ENCODE data around the gene GIPC2. TPM values are rescaled to one million over a fixed set of nuclear protein-coding genes. Genes with fewer than 3 reads are reported as not detected.

Gene GIPC2
- polyA plus RNA-seq, 1 donor (not counting 4 experiments of a cell fraction or from before 2014, with no cell fraction given), result 0.28 TPM

DNA sequence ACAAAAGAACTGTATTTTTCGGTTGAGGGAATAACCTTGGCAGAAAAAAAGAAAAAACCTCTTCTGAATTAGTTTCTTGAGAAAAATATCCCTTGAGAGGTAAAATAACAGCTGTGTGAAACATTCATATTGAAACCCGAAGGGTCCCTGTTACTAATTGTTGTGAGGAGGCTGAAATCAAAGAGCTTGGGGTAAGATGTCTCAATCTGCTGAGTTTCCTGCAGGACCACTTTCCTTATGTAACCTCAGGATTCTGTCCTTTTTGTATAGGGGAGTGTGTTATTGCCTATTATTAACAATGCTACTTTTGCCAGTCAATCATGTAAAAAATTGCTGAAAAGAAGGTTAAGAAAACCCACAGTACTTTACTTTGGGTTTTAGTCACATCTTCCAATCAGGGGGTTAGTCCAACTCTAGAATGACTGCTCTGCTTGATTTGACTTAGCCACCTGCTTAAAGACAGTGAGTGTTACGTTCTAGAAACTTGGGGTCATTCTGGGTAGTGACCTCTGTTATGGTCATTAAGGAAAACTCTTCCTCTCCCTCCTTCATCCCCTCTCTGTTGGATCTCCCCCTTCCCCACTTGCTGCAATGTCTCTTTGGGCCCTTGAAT lies 138.8 kb downstream of the GIPC2 start:
- no peak overlapping the region for H3K4me2 ChIP-seq (ENCODE audit: control insufficient read depth, extremely low read depth, insufficient read depth, low read depth, low read length)
- H3K4me1 ChIP-seq (ENCODE audit: control insufficient read depth, extremely low read depth, insufficient read depth, low read length), result no peaks in the 10 kb centered on the region
- H3K9ac ChIP-seq (ENCODE audit: control insufficient read depth, extremely low read depth, insufficient read depth, low read length), result no peak overlapping the region
- no peaks in the 10 kb centered on the region for H3K36me3 ChIP-seq (ENCODE audit: control insufficient read depth in 2 of 2, extremely low read depth in 1 of 2, insufficient read depth in 2 of 2, low read length in 2 of 2)
- TF ChIP-seq EZH2 (IDR thresholded peaks at IDR 0.05; ENCODE audit: low read length), result no peak
- TF ChIP-seq, protein P1, sequence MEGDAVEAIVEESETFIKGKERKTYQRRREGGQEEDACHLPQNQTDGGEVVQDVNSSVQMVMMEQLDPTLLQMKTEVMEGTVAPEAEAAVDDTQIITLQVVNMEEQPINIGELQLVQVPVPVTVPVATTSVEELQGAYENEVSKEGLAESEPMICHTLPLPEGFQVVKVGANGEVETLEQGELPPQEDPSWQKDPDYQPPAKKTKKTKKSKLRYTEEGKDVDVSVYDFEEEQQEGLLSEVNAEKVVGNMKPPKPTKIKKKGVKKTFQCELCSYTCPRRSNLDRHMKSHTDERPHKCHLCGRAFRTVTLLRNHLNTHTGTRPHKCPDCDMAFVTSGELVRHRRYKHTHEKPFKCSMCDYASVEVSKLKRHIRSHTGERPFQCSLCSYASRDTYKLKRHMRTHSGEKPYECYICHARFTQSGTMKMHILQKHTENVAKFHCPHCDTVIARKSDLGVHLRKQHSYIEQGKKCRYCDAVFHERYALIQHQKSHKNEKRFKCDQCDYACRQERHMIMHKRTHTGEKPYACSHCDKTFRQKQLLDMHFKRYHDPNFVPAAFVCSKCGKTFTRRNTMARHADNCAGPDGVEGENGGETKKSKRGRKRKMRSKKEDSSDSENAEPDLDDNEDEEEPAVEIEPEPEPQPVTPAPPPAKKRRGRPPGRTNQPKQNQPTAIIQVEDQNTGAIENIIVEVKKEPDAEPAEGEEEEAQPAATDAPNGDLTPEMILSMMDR (optimal IDR thresholded peaks at IDR 0.05 in 1 of 3, IDR thresholded peaks at IDR 0.05 in 1 of 3, conservative IDR thresholded peaks at IDR 0.05 in 1 of 3; ENCODE audit: extremely low read depth in 1 of 3, insufficient read depth in 2 of 3, low read length in 3 of 3), result no peak
- no peaks in the 10 kb centered on the region for H4K20me1 ChIP-seq (ENCODE audit: control insufficient read depth, extremely low read depth, insufficient read depth, low read length)
- no peaks in the 10 kb centered on the region for H3K9me1 ChIP-seq (ENCODE audit: control insufficient read depth, extremely low read depth, insufficient read depth, low read length)
- H3K27ac ChIP-seq (ENCODE audit: control insufficient read depth, insufficient read depth, low read length), result no peak overlapping the region
- H3K27me3 ChIP-seq (ENCODE audit: control insufficient read depth, extremely low read depth, insufficient read depth, low read length), result no peaks in the 10 kb centered on the region
- FAIRE-seq, result no peak
- no peak for DNase-seq (ENCODE audit: low read depth, low spot score)
- H2AFZ ChIP-seq (ENCODE audit: control insufficient read depth, low read length), result no peak overlapping the region
- no peaks in the 10 kb centered on the region for H3K9me3 ChIP-seq (ENCODE audit: control insufficient read depth, low read depth, low read length)
- dilution Hi-C loops (cut with MboI; ENCODE audit: extremely low pct_ligation_motif_present, low sequenced_read_pairs), result no loop called here
- no peak overlapping the region for H3K4me3 ChIP-seq (ENCODE audit: control insufficient read depth in 2 of 3, extremely low read depth in 1 of 3, insufficient read depth in 2 of 3, low read depth in 1 of 3, low read length in 3 of 3)
- H3K79me2 ChIP-seq (ENCODE audit: control insufficient read depth, insufficient read depth, low read length), result no peaks in the 10 kb centered on the region

Small RNA genes within 50 kb of the gene (small RNA-seq; reads per million reads assigned to genes)
- gene AC103591.3 (ENCODE audit: insufficient read length in 3 of 3, low read depth in 3 of 3, low replicate concordance in 1 of 3) (0.07 to 2.5 (median 1.0) reads per million in 3 experiments), gene RNA5SP22 (ENCODE audit: insufficient read length in 3 of 3, low read depth in 3 of 3, low replicate concordance in 1 of 3) (0.60 to 6.7 (median 3.8) reads per million in 3 experiments), gene RNU6-1102P (ENCODE audit: insufficient read length in 3 of 3, low read depth in 3 of 3, low replicate concordance in 1 of 3) (0 reads per million in 3 experiments)

Other genes starting within 250 kb of the GIPC2 start
- gene NEXN, start 157.3 kb upstream of the GIPC2 start, polyA plus RNA-seq, result 1.5 to 2.3 TPM (median 1.8 TPM) in 3 replicates
- 97.2 to 137 TPM (median 112 TPM) in 3 replicates for gene FUBP1, start 66.9 kb upstream of the GIPC2 start, polyA plus RNA-seq
- 17.3 to 30.9 TPM (median 27.5 TPM) in 3 replicates for gene DNAJB4, start 41.0 kb upstream of the GIPC2 start, polyA plus RNA-seq

All from keratinocyte (primary cell).